ENCODE results near the gene GPC1.

Gene GPC1

GRCh38 chr2:240454106-240454901 lies 18.8 kb downstream of the GPC1 start:
- DNase-seq: peak in 10 of 58 donors; percentile 31 to 65 (median 50)

- no peak for DNase-seq
These were observed 19.8 kb downstream of the GPC1 start for GRCh38 chr2:240455272-240455646.

GRCh38 chr2:240455647-240456446 lies 20.4 kb downstream of the GPC1 start:
- DNase-seq: no peak

- peak in 3 of 58 donors; percentile 38 to 49 (median 42) for DNase-seq
These were observed 21.2 kb downstream of the GPC1 start for GRCh38 chr2:240456447-240457222.

GRCh38 chr2:240457223-240458043 lies 22.0 kb downstream of the GPC1 start:
- DNase-seq: no peak

- DNase-seq: no peak
These were observed 22.8 kb downstream of the GPC1 start for GRCh38 chr2:240458044-240458899.

- no peak for DNase-seq
These were observed 23.5 kb downstream of the GPC1 start for GRCh38 chr2:240458900-240459391.

GRCh38 chr2:240459401-240460252 lies 24.2 kb downstream of the GPC1 start:
- no peak for DNase-seq

GRCh38 chr2:240460253-240460711 lies 24.8 kb downstream of the GPC1 start:
- DNase-seq: no peak

GRCh38 chr2:240460781-240461431 lies 25.4 kb downstream of the GPC1 start:
- DNase-seq: no peak

GRCh38 chr2:240461471-240462072 lies 26.1 kb downstream of the GPC1 start:
- DNase-seq: no peak

- DNase-seq: no peak
These were observed 26.7 kb downstream of the GPC1 start for GRCh38 chr2:240462073-240462706.

- no peak for DNase-seq
These were observed 27.3 kb downstream of the GPC1 start for GRCh38 chr2:240462707-240463273.

- DNase-seq: no peak
These were observed 27.9 kb downstream of the GPC1 start for GRCh38 chr2:240463274-240463865.

- DNase-seq: no peak
These were observed 28.5 kb downstream of the GPC1 start for GRCh38 chr2:240463866-240464481.
